Measurements from ENCODE around the gene TM6SF1.

DNA sequence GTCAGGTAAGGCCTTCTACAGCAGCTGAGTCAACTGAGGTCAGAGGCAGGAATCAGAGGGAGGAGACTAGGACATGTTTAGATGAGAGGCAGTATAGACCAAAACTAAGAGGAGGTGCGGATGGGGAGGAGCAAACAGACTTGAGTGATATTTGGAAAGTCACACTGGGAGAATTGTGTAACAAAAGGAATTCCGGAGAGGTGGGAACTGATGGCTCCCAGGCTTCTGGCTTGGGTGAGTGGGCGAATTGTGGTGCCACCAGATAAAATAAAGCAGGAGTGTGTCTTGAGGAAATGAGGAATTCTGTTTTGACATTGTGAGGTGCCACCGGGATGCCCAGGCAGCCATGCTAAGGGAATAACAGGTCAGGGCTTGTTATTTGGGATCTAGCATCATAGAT is 3.3 kb upstream of the TM6SF1 start:
- no peak for TF ChIP-seq CTCF (IDR thresholded peaks at IDR 0.05; ENCODE audit: low read depth, low read length, missing input control)
- no peak for TF ChIP-seq ZBTB33 (IDR thresholded peaks at IDR 0.05)
